ENCODE data around the gene TMEM88. TPM values are rescaled to one million over a fixed set of nuclear protein-coding genes. Genes with fewer than 3 reads are reported as not detected.

The TMEM88 gene
- total and polyA plus RNA-seq, 2 of the 8 experiments (the other 6 are each of a cell fraction or from before 2014, with no cell fraction given): 0.69 to 8.8 TPM

- no peak for TF ChIP-seq CHD7 (IDR thresholded peaks at IDR 0.05; ENCODE audit: insufficient replicate concordance, low read length)
- no peak for TF ChIP-seq YY1 (IDR thresholded peaks at IDR 0.05; ENCODE audit: low read depth, low read length)
- TF ChIP-seq E2F6 (IDR thresholded peaks at IDR 0.05): no peak
- no peak for TF ChIP-seq SP1 (IDR thresholded peaks at IDR 0.05; ENCODE audit: low read depth, low read length)
- no peak for TF ChIP-seq NANOG (IDR thresholded peaks at IDR 0.05; ENCODE audit: insufficient read depth, low read depth, low read length, poor library complexity, severe bottlenecking)
- no peak for TF ChIP-seq KDM1A (IDR thresholded peaks at IDR 0.05; ENCODE audit: borderline replicate concordance, low read length)
- no peak for TF ChIP-seq MAFK (IDR thresholded peaks at IDR 0.05; ENCODE audit: low read depth, low read length)
- TF ChIP-seq KDM5A (IDR thresholded peaks at IDR 0.05; ENCODE audit: low read length): no peak
- no peak for TF ChIP-seq EZH2 (IDR thresholded peaks at IDR 0.05; ENCODE audit: low read depth, low read length, severe bottlenecking)
- no peak for TF ChIP-seq EP300 (IDR thresholded peaks at IDR 0.05; ENCODE audit: borderline replicate concordance in 1 of 2, low read depth in 2 of 2, low read length in 2 of 2)
Measured at GRCh38 chr17:7873051-7873450, 18.2 kb downstream of the TMEM88 start (continued).
